K562 treated with DMSO at 1 percent for 12 hours (cell line): ENCODE results near the gene FREM3. TPM values are rescaled to one million over a fixed set of nuclear protein-coding genes. Genes with fewer than 3 reads are reported as not detected.

ENCODE experiments used
- total RNA-seq: library from RNA; unstranded; fragments of 300-600 nt; gene quantifications from 2 replicates; pipeline ENCODE4 v1.2.3, GENCODE V29; 2022; ENCODE audit not compliant: insufficient read depth

FREM3 gene
- total RNA-seq: not detected in 2 replicates

GRCh38 chr4:143700416-143701352, at the start of gene FREM3:
FREM3 (minus strand) TSS chr4:143700675; CDS start chr4:143700675, 0 bp downstream.

Other genes starting within 250 kb of the FREM3 start
- gene SMARCA5, start 187.0 kb downstream of the FREM3 start, total RNA-seq: 33.6 and 33.8 TPM in 2 replicates
- 8.0 and 11.9 TPM in 2 replicates for gene GYPE, start 204.9 kb upstream of the FREM3 start, total RNA-seq